Brain pericyte (primary cell): ENCODE measurements around the gene SFMBT1.

ENCODE experiments used
- DNase-seq: peaks from one replicate; pipeline ENCODE4 v3.0.0-alpha.2; 2012; ENCODE audit warnings: low read depth, low spot score

SFMBT1 gene

GRCh38 chr3:53045518-53046170, at the start of gene SFMBT1:
Gene SFMBT1 (minus strand): TSS chr3:53046073. CDS start chr3:52969128, 76,945 bp downstream.
- no peak for DNase-seq

GRCh38 chr3:53092942-53093341, 47.1 kb upstream of the SFMBT1 start:
- no peak for DNase-seq

GRCh38 chr3:53092216-53092615, 46.3 kb upstream of the SFMBT1 start:
- DNase-seq, result no peak

GRCh38 chr3:53091011-53091410, 45.1 kb upstream of the SFMBT1 start:
- DNase-seq, result no peak

GRCh38 chr3:53089511-53089910, 43.6 kb upstream of the SFMBT1 start:
- no peak for DNase-seq

- no peak for DNase-seq
These were observed 39.6 kb upstream of the SFMBT1 start for GRCh38 chr3:53085476-53085875.

GRCh38 chr3:53084310-53085001, 38.6 kb upstream of the SFMBT1 start:
- no peak for DNase-seq

- no peak for DNase-seq
These were observed 38.1 kb upstream of the SFMBT1 start for GRCh38 chr3:53083949-53084309.

GRCh38 chr3:53083521-53083920, 37.6 kb upstream of the SFMBT1 start:
- no peak for DNase-seq

- no peak for DNase-seq
These were observed 36.9 kb upstream of the SFMBT1 start for GRCh38 chr3:53082736-53083135.

GRCh38 chr3:53081318-53081717, 35.4 kb upstream of the SFMBT1 start:
- no peak for DNase-seq

GRCh38 chr3:53080612-53081205, 34.8 kb upstream of the SFMBT1 start:
- DNase-seq, result no peak

- DNase-seq, result no peak
These were observed 34.1 kb upstream of the SFMBT1 start for GRCh38 chr3:53079791-53080555.

- DNase-seq, result no peak
These were observed 33.3 kb upstream of the SFMBT1 start for GRCh38 chr3:53079147-53079546.

- DNase-seq, result no peak
These were observed 32.8 kb upstream of the SFMBT1 start for GRCh38 chr3:53078656-53079055.

GRCh38 chr3:53077476-53078220, 31.8 kb upstream of the SFMBT1 start:
- DNase-seq, result no peak

- DNase-seq, result no peak
These were observed 29.9 kb upstream of the SFMBT1 start for GRCh38 chr3:53075743-53076140.

GRCh38 chr3:53074761-53075742, 29.2 kb upstream of the SFMBT1 start:
- no peak for DNase-seq

- DNase-seq, result no peak
These were observed 28.5 kb upstream of the SFMBT1 start for GRCh38 chr3:53074366-53074696.

GRCh38 chr3:53073553-53074365, 27.9 kb upstream of the SFMBT1 start:
- DNase-seq, result no peak
